ENCODE data around the gene CADM3.

Gene CADM3, protein sequence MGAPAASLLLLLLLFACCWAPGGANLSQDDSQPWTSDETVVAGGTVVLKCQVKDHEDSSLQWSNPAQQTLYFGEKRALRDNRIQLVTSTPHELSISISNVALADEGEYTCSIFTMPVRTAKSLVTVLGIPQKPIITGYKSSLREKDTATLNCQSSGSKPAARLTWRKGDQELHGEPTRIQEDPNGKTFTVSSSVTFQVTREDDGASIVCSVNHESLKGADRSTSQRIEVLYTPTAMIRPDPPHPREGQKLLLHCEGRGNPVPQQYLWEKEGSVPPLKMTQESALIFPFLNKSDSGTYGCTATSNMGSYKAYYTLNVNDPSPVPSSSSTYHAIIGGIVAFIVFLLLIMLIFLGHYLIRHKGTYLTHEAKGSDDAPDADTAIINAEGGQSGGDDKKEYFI

DNA sequence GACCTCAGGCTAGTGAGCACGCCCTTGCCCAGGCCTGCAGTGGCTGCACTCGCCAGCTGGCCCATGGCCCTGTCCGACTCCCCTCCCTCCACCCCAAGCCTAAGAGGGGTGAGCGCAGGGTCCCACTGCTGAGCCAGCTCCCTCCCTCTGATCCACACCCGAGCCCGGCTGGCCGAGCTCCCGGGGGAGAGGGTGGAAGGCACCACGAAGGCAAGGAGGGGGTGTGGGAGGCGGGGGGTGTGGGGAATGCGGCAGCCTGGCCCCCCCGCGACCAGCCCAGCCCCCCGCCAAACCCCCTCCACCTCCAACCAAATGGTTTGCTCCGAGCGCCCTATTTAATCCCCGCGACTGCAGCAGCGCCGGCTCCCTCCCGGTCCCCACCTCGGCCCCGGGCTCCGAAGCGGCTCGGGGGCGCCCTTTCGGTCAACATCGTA, at the start of gene CADM3:
CADM3 (plus strand) TSS at position 362 of the 434 bp plus-strand sequence. CDS start 151 bp downstream, outside the sequence.
- DNase-seq: no peak

DNA sequence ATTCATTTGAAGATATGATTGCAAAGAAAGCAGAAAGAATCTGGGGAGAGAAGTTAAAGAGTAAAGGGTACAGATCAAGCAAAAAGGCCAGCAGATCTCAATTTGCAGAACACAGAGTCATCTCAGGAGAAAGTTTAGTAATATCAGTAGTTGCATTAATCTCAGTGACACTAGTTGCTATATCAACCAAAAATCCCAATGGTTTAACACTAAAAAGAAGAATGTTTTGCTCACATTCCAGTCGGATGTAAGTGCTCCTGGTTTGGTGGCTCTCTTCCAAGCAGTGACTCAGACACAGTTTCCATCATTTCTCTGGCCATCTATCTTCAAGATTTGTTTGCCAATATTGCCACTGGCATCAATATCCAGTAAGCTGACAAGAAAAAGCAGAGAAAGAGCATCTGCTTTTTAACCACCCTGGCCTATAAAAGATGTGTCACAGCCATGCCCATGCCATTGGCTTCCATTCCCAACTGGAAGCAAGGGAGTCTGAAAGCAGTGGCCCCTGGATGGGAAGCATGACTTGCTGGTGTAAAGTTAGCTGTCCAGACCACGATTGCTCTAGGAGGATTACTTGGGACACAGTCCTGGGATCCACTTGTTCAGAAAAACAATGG, 49.3 kb upstream of the CADM3 start:
- DNase-seq: no peak

DNA sequence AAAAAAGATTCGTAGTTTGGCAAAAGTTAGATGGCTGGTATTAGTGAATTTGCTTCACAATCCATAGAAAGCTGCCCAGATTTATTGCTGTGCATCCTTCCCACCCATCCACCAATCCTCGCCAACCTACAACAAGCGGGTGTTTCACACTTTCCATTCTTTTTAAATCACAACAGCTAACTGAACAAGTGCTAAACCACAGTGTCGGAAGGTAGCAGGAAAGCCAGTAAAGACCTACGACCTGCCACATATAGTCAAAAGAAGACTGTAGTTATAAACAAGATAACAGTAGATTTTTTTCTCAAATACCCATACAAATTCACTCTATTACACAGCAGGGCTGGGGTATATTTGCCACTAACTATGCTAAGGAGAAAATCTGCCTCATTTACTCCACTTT, 47.8 kb upstream of the CADM3 start:
- DNase-seq: no peak

DNA sequence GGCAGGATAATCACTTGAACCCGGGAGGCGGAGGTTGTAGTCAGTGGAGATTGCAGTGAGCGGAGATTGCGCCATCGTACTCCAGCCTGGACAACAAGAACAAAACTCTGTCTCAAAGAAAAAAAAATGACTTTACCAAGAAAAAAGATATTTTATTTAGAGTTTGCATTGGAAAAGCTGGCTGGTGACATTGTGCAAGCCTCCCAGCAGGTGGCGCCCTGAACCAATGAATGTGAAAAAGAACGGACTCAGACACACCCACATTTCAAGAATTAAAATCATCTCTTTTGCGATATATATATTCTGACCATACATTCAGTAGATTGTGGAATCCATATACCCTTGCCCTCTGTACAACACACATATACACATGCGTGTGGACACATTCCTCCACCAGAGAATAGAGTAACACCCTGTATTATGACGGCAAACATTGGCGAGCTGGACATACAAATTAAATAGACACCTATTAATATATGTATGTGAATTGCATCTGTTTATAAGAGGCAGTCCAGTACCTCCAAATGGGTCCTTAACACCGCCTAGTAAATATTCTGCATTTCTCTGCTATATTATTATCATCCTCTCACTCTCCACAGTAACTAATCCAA, 39.0 kb upstream of the CADM3 start:
- DNase-seq: peak; percentile 71

DNA sequence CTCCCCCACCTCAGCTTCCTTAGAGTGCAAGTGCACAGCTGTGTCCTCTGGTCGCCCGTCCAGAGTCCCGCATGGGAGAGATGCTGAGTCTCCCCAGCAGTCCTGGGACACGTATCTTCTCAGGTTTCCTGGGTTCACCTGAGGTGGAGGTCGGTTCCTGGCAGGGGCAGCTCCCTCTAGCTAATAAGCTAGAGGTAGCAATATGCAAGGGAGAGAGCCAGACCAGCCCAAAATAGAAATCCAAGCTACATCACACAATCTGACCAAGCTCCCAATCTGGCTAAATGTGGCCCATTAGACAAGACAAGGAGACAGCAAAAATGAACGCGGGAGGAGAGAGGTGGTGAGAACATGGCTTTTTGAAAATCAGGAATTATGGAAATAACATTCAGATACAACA, 30.9 kb upstream of the CADM3 start:
- no peak for DNase-seq

DNA sequence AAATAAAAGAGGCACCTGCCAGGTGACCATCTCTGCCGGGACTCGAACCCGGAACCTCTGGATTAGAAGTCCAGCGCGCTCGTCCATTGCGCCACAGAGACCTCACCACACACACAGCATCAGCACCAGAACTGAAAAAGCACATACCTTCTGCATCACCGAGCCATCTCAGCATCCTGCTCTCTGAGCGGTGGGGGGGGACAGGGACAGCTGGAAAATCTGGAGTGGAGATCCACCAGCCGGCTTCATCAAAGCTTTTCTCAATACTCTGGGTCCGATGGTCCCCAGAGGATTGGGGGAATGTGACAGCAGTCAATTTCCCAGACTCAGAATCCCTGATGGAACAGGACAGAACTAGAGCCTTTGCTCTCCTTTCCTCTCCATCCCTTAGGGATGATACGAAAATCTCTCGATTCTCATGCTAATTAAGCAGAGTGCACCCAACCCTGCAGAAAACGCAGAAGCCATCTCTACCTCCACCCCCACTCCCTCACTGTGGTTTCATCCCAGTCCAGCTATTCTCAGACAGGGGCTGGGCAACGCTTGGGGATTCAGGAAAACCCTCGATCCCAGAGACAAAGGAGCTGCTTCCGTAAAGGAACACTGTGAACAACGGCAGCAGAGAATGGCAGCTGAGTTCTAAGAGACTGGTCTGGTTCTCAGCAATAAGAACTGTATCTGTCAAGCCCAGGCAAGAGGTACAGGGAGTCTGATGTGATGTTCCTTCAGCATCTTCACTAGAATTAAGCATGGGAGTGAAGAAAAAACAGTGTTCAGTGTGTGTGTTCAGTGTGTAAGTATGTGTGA, 29.6 kb upstream of the CADM3 start:
- no peak for DNase-seq

DNA sequence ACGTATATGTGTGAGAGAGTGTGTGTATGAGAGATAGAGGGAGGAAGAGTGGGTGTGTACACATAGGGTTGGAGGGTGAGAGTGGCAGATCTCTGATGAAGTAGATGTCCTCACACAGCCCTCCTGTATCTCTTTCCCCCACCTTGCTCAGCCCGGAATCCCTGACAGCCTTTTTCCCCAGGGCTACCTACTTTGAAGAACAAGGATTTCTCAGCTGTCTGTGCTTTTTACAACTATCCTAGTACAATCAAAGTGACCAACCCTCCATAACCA, 29.1 kb upstream of the CADM3 start:
- DNase-seq: no peak

DNA sequence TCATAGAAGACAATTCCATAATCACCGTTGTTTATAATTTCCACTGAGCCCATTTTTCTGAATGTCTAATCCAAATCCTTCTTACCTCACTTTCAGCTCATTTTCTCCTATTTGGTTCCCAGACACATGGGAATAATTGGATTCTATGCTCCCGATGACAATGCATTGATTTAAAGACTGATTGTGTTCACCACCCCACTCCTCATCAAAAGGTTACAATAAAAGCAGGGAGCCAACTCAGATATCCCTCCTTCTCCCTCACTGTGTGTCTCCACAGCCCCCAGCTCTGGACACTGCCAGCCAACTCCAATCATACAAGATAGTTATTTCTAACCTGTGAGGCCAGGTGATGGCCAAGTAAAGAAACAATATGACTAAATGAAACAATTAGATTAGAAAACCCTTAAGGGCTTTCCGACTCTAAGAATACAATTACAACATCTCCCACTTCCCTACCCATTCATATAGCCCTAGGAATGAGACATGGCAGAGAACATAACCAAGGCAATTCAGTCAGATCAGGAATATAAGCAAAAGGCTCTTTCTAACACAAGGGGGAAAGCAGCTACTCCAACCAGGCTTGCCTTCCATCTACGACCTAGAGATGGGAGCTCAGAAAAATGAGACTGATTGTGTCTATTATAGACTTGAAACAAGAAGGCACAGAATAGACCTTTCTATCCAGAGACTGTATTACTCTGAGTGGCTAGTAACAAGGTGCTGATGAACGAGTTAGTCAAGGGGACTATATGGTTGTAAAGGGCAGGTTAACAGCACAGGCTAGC, 28.5 kb upstream of the CADM3 start:
- no peak for DNase-seq

DNA sequence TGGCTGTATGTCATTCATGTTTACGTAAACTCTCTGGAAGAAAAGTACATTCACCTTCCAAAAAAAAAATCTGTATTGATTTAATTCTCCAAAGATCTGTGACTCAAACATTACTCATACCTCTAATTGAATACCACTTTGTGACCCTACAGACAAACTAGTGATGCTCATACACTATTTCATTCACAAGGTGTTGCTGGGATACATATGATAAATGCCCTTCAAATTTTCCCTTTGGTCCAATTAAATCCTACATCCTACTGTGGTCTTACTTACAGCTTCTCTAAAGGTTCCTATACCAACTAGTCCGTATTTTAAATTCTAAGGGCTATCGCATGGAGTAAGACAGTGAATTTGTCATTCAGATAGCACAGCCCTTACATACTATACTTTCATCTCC, 26.8 kb upstream of the CADM3 start:
- DNase-seq: no peak

DNA sequence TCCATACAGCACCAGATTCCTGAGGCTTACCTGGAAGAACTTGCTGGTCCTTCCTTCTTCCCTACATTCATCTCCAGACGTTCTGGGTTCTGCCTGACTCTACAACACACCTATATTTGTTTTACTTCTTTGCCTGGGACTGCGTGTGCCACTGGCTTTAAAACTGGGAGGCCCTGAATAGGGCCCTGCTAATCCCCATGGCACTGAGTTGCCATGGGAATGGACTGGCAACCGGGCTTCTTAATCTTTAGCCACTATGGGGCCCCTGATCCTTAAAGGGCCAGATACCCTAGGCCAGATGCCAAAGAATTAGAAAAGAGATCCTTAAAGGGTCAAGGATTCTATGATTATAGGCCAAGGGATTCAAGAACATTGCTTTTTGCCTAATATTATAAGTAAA, 24.4 kb upstream of the CADM3 start:
- DNase-seq: no peak

DNA sequence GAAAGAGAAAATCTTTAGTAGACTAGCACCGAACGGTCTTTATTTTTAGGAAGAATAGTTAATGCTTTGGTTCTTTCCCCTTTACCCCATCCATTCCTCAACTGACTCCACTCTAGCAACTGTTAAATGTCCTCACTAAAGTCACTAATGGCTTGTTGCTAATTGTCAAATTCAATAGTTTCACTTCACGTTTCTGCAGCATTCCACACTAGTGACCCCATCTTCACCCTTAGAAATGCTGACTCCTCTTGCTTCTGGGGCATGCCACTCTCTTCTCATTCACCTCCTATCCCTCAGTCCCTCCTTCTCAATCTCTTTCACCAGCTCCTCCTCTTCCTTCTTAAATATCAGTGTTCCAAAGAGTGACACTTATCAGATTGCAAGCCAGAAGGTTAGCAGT, 19.4 kb upstream of the CADM3 start:
- DNase-seq: no peak

DNA sequence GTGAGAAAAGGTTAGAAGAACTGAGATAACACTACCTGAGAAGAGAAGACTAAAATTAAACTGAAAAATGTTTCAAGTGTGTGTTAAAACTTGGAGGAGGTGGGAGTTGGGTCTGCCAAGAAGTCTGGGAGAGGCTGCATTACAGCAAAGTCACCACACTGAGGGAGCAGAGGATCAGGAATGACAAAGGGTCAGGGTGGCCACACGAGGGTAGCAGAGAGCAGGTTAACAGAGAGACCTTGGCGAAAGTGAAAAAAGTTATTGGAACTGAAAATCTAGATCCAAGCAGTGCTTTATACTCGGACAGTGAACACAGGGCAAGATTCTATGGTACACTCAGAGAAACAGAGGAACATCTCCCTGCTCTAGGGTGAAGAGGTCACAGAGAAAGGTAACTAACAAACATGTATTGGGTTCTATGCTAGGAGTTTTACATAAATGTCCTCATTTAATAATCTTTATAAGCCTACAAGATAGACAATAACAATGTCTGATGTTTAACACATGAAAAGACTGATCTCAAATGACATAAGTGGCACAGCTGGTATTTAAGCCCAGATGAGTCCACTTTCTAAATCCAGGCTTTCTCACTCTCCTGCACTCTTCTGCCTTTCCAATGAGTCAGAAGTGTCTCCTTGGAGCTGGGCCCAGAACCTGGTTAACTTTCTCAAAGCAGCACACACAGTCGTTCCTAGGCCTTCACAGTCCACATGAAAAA, 10.3 kb upstream of the CADM3 start:
- DNase-seq: peak; percentile 54

DNA sequence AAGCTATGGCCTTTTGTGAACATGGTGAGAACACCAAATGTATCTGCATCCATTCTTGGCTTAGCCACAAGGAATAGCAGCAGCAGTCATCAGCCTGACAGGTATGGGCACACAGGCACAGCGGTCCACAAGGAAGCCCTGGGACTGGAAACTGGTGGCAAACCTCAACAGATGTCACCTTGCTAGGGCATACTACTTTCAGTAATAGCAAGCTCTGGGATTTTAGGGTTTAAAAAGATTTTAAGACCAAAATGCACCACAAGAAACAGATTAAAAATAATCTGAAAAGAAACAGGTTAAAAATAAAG, 9.7 kb upstream of the CADM3 start:
- DNase-seq: no peak

DNA sequence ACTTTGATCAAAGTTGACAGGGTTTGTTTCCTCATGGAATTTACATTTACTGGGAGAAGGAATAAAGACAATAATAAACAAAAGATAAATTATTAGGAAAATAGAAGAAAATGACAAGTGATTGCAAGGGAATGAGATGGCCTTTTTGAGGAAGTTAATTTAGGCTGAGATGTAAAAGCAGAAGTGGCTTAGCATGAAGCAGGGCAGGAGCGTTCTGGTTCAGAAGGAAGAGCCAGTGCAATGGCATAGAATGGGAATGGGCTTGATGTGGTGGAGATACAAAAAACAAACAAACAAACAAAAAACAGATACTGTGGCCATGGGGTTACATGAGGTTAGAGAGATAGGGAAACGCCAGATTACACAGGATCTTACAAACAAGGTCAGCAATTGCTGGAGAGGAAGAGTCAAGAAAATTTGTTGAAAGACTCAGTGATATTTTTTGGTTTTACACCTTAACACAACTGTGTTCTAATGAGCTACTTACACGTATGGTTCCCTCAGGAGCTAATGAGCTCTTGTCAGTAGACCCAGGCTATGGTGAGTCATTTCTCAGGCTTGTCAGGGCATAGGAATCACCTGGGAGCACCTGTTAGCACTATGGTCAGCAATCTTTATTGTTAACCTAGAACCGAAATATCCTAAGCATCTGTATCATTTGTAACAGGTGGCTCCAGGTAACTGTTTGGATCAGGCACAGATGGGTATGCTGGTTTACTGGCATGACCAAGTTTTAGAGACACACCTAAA, 8.7 kb upstream of the CADM3 start:
- no peak for DNase-seq

DNA sequence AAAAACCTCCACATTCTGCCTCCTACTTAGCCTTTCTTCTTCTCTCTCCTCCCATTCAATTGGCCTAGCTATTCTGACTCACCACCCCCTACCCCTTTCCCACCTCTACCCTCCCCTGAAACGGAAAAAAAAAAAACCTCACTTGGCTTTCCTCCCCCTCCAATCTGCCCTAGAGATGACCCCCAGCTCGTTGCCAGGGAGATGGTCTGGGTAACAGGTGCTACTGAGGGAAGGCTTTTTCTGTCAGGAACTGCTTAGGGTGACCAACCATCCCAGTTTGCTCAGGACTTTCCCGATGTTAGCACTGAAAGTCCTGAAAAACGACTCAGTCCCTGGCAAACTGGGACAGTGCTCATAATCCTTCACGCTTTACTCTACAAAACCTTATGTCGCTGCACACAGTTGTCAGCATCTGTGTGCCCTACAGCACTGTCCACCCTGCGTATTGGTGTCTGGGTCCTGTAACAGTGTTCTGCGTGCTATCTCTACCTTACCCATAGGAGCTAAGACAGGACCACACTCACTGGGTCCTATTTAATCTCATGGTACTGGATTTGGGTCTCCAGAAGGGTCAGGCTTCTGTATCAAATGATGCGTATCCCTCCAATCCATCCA, 7.7 kb upstream of the CADM3 start:
- no peak for DNase-seq

DNA sequence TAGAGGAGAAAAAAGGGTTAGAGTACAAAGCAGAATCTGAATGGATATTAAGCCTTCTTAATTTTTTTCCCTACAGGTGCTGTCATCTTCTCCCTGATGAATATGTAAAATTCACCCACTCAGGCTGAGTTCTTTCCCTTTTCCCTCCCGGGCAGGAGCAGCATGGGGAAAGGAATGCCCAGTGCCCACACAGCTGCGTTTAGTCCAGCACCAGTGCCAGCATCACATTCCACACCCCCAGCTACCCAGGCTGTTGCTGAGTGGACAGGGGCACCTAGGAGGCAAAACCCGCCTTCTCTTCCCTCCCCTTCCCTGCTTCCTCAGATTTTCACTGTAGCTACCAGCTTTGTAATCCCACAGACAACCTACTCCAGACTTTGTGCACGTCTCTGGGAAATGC, 3.4 kb upstream of the CADM3 start:
- no peak for DNase-seq

DNA sequence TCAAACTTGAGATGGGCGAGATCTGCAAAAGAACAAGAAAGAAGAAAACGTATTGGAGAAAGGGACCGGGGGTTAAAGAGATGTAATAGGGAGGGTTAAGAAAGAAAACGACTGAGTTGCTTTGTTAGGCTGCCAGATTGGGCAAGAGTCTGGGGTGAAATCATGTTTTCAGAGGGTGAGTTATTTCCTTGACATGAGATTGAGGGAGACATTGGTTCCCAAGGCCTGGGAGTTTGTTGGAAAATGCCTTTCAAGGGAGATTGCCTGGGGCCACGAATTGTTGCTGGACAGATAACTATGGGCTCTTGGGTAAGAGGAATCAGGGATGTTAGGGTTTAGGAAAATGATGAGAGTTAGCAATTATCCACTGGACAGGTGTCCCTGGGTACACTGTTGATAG, 776 bp upstream of the CADM3 start:
- DNase-seq: no peak

DNA sequence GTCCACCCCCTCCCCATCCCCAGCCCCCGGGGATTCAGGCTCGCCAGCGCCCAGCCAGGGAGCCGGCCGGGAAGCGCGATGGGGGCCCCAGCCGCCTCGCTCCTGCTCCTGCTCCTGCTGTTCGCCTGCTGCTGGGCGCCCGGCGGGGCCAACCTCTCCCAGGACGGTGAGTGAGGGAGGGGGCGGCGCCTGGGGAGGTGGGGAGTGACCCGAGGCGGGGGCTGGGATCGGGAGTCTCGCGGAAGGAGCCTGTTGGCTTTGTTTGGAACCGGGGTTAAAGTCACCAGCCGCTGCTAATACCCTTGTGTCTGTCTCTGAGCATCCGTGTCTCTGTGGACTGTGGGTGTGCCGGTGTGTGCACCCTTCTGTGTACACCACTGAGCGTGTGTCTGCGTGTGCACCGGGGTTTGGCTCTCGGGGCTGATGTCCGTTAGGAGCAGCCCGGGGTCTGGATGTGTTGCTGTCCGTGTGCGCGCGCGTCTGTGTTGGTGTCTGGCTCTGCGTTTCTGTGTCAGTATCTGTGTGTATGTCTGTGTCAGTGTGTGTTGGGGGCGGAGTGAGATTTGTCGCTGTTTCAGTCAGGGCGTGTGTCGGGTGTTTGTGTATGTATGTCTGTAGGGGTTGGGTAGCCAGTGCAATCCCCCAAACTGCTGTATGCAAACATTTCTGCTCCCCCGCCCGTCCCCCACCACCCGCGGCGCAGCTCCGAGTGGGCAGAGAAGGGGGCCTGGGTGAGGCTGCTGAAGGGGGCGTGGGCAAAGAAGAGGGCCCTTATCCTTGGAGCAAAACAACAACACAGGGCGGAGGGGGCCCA, 480 bp downstream of the CADM3 start:
- no peak for DNase-seq

DNA sequence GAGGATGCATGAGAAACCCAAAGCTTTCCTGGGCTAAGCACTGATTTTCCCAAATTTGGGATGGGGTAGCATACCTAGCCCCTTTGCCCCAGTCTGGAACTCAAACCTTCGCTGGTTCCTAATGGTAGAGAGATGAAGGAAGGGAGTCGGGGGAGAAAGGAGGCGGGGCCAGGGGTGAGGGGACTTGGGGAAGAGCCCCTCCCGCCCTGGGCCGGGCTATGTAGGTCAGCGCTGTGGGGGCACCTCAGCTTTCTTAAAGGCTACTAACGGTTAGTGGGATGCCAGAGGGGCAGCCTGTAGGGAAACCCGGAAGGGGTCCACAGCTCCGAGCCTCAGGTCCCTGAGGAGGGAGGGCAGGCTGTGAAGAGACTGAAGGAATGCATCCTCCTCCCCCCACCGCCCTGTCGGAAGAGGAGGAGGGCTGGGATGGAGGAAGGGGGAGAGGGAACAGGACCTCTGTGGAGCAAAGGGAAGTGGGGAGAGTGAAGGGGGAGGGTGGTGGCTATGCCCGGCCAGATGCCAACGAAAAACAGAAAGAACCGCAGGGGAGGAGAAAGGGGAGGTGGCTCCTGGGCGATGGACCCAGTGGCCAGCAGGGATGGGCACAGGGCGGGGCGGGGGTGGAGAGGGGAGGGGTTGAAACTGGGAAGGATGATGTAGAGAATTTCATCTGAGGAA, 1.3 kb downstream of the CADM3 start:
- no peak for DNase-seq

DNA sequence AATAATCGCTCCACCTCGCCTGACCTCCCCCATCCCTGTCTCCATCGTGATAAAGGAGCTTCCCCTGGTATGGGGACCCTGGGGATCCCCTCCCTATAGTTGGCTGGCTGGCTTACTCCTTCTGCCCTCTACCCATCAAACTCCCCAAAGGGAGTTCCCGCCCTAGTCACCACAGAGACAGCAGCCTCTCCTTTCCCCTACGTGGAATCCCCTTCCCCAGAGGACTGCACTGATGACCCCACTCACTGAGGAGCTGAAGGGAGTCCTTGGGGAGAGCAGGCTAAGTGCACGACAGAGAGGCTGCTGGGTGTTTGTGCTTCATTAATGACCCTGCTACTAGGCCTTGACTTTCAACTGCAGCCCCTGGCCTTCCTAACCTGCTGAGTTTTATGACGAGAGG, 1.9 kb downstream of the CADM3 start:
- no peak for DNase-seq
